ENCODE measurements around the gene HECA. TPM values are rescaled to one million over a fixed set of nuclear protein-coding genes. Genes with fewer than 3 reads are reported as not detected.
A peak's percentile ranks its signal among the peaks of the same experiment; 100 is the strongest.

HECA gene
- total and polyA plus RNA-seq, 10 of the 15 experiments (the other 5 are each of a cell fraction or from before 2014, with no cell fraction given) = 0.52 to 7.2 (median 2.7) TPM

- TF ChIP-seq SMARCA5 (IDR thresholded peaks at IDR 0.05) = peak; percentile 77
- TF ChIP-seq ZNF207 (IDR thresholded peaks at IDR 0.05; ENCODE audit: borderline replicate concordance) = 0 out of 2 replicates have a peak, but pooled peaks have one; percentile 27
- no peak for TF ChIP-seq ASH2L (IDR thresholded peaks at IDR 0.05; ENCODE audit: borderline replicate concordance, low read depth)
- TF ChIP-seq SIN3A (IDR thresholded peaks at IDR 0.05; ENCODE audit: low read depth, low read length) = no peak
- no peak for TF ChIP-seq SPI1 (IDR thresholded peaks at IDR 0.05; ENCODE audit: borderline replicate concordance, insufficient read depth, low read depth, low read length)
- TF ChIP-seq ZNF217 (IDR thresholded peaks at IDR 0.05) = no peak
- TF ChIP-seq NFIC (IDR thresholded peaks at IDR 0.05; ENCODE audit: low read depth, low read length) = no peak
- TF ChIP-seq KDM1A (IDR thresholded peaks at IDR 0.05; ENCODE audit: borderline replicate concordance) = no peak
- TF ChIP-seq LARP7 (IDR thresholded peaks at IDR 0.05) = no peak
- TF ChIP-seq ZNF24 (IDR thresholded peaks at IDR 0.05) = 0 out of 2 replicates have a peak, but pooled peaks have one; percentile 48
- TF ChIP-seq SUPT20H (IDR thresholded peaks at IDR 0.05; ENCODE audit: borderline replicate concordance, control insufficient read depth, low read depth, low read length) = no peak
- TF ChIP-seq, protein P1, sequence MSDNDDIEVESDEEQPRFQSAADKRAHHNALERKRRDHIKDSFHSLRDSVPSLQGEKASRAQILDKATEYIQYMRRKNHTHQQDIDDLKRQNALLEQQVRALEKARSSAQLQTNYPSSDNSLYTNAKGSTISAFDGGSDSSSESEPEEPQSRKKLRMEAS (IDR thresholded peaks at IDR 0.05; ENCODE audit: low read depth, low read length) = no peak
- no peak for TF ChIP-seq CHD1 (IDR thresholded peaks at IDR 0.05; ENCODE audit: low read depth, low read length)
- TF ChIP-seq RFX5 (IDR thresholded peaks at IDR 0.05; ENCODE audit: low read depth, low read length) = no peak
- TF ChIP-seq MEF2B (IDR thresholded peaks at IDR 0.05; ENCODE audit: partially characterized antibody, poor library complexity, severe bottlenecking) = no peak
- TF ChIP-seq, protein P2, sequence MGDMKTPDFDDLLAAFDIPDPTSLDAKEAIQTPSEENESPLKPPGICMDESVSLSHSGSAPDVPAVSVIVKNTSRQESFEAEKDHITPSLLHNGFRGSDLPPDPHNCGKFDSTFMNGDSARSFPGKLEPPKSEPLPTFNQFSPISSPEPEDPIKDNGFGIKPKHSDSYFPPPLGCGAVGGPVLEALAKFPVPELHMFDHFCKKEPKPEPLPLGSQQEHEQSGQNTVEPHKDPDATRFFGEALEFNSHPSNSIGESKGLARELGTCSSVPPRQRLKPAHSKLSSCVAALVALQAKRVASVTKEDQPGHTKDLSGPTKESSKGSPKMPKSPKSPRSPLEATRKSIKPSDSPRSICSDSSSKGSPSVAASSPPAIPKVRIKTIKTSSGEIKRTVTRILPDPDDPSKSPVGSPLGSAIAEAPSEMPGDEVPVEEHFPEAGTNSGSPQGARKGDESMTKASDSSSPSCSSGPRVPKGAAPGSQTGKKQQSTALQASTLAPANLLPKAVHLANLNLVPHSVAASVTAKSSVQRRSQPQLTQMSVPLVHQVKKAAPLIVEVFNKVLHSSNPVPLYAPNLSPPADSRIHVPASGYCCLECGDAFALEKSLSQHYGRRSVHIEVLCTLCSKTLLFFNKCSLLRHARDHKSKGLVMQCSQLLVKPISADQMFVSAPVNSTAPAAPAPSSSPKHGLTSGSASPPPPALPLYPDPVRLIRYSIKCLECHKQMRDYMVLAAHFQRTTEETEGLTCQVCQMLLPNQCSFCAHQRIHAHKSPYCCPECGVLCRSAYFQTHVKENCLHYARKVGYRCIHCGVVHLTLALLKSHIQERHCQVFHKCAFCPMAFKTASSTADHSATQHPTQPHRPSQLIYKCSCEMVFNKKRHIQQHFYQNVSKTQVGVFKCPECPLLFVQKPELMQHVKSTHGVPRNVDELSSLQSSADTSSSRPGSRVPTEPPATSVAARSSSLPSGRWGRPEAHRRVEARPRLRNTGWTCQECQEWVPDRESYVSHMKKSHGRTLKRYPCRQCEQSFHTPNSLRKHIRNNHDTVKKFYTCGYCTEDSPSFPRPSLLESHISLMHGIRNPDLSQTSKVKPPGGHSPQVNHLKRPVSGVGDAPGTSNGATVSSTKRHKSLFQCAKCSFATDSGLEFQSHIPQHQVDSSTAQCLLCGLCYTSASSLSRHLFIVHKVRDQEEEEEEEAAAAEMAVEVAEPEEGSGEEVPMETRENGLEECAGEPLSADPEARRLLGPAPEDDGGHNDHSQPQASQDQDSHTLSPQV (IDR thresholded peaks at IDR 0.05) = no peak
- TF ChIP-seq YY1 (IDR thresholded peaks at IDR 0.05; ENCODE audit: low read depth, low read length) = peak; percentile 77
- TF ChIP-seq SIX5 (IDR thresholded peaks at IDR 0.05; ENCODE audit: low read depth, low read length, severe bottlenecking) = no peak
- TF ChIP-seq TCF3 (IDR thresholded peaks at IDR 0.05; ENCODE audit: borderline replicate concordance, insufficient read depth, low read depth, low read length) = no peak
- no peak for TF ChIP-seq ZBED1 (IDR thresholded peaks at IDR 0.05; ENCODE audit: borderline replicate concordance)
- no peak for TF ChIP-seq JUND (IDR thresholded peaks at IDR 0.05; ENCODE audit: low read depth, low read length)
- TF ChIP-seq RAD21 (IDR thresholded peaks at IDR 0.05; ENCODE audit: insufficient read depth, low read depth, low read length) = peak; percentile 99
- no peak for TF ChIP-seq KAT2A (conservative IDR thresholded peaks at IDR 0.05; ENCODE audit: control insufficient read depth, low read depth, low read length)
- TF ChIP-seq, protein P3, sequence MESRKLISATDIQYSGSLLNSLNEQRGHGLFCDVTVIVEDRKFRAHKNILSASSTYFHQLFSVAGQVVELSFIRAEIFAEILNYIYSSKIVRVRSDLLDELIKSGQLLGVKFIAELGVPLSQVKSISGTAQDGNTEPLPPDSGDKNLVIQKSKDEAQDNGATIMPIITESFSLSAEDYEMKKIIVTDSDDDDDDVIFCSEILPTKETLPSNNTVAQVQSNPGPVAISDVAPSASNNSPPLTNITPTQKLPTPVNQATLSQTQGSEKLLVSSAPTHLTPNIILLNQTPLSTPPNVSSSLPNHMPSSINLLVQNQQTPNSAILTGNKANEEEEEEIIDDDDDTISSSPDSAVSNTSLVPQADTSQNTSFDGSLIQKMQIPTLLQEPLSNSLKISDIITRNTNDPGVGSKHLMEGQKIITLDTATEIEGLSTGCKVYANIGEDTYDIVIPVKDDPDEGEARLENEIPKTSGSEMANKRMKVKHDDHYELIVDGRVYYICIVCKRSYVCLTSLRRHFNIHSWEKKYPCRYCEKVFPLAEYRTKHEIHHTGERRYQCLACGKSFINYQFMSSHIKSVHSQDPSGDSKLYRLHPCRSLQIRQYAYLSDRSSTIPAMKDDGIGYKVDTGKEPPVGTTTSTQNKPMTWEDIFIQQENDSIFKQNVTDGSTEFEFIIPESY (IDR thresholded peaks at IDR 0.05) = no peak
- peak; percentile 99 for TF ChIP-seq SMC3 (IDR thresholded peaks at IDR 0.05; ENCODE audit: borderline replicate concordance, low read length)
- no peak for TF ChIP-seq ZZZ3 (IDR thresholded peaks at IDR 0.05; ENCODE audit: control insufficient read depth, insufficient read length, low read depth)
- no peak for TF ChIP-seq NRF1 (conservative IDR thresholded peaks at IDR 0.05; ENCODE audit: low read depth, low read length)
- no peak for TF ChIP-seq POLR2AphosphoS2 (IDR thresholded peaks at IDR 0.05; ENCODE audit: low read depth, low read length)
Measured at GRCh38 chr6:139219271-139219729, 84.4 kb downstream of the HECA start (continued).
